ENCODE data around the gene SERPINA1.

SERPINA1 gene

GRCh38 chr14:94345344-94346064, 42.9 kb downstream of the SERPINA1 start:
- no peak for DNase-seq

- DNase-seq: no peak
These were observed 44.0 kb downstream of the SERPINA1 start for GRCh38 chr14:94344389-94344788.

- DNase-seq: no peak
These were observed 45.0 kb downstream of the SERPINA1 start for GRCh38 chr14:94343238-94344005.

GRCh38 chr14:94342334-94342934, 46.0 kb downstream of the SERPINA1 start:
- no peak for DNase-seq

GRCh38 chr14:94341656-94342333, 46.6 kb downstream of the SERPINA1 start:
- DNase-seq: no peak

GRCh38 chr14:94340533-94340932, 47.9 kb downstream of the SERPINA1 start:
- no peak for DNase-seq

- DNase-seq: no peak
These were observed 50.4 kb downstream of the SERPINA1 start for GRCh38 chr14:94338023-94338422.

- no peak for DNase-seq
These were observed 51.1 kb downstream of the SERPINA1 start for GRCh38 chr14:94337274-94337673.

- no peak for DNase-seq
These were observed 53.5 kb downstream of the SERPINA1 start for GRCh38 chr14:94334872-94335271.

- no peak for DNase-seq
These were observed 55.8 kb downstream of the SERPINA1 start for GRCh38 chr14:94332587-94332986.

- no peak for DNase-seq
These were observed 56.3 kb downstream of the SERPINA1 start for GRCh38 chr14:94332063-94332583.

GRCh38 chr14:94331462-94331861, 56.9 kb downstream of the SERPINA1 start:
- no peak for DNase-seq

GRCh38 chr14:94330857-94331256, 57.5 kb downstream of the SERPINA1 start:
- no peak for DNase-seq

GRCh38 chr14:94330432-94330831, 58.0 kb downstream of the SERPINA1 start:
- DNase-seq: no peak

GRCh38 chr14:94329857-94330256, 58.5 kb downstream of the SERPINA1 start:
- DNase-seq: no peak

GRCh38 chr14:94328196-94328595, 60.2 kb downstream of the SERPINA1 start:
- no peak for DNase-seq
